Left ventricle myocardium inferior (tissue), 1 donor: ENCODE results near the gene HCAR3. TPM values are rescaled to one million over a fixed set of nuclear protein-coding genes. Genes with fewer than 3 reads are reported as not detected.

Experiments used
- DNase-seq: peaks from one replicate; pipeline ENCODE4 v3.0.0-alpha.2; 2020
- H3K27ac ChIP-seq: fragments of 200-600 bp; replicated peaks from 2 replicates; pipeline ENCODE4 v1.8.0; 2021
- H3K27me3 ChIP-seq: fragments of 200-600 bp; 2 replicates; pipeline ENCODE4 v1.8.0; 2021; ENCODE audit warnings: low read depth
- H3K36me3 ChIP-seq: fragments of 200-600 bp; 2 replicates; pipeline ENCODE4 v1.8.0; 2021
- H3K4me1 ChIP-seq: fragments of 200-600 bp; 2 replicates; pipeline ENCODE4 v1.8.0; 2021
- H3K4me3 ChIP-seq: fragments of 200-600 bp; 2 replicates; pipeline ENCODE4 v1.8.0; 2021; ENCODE audit warnings: mild to moderate bottlenecking, moderate library complexity
- H3K9me3 ChIP-seq: fragments of 200-600 bp; replicated peaks from 2 replicates; pipeline ENCODE4 v1.8.0; 2021
- intact Hi-C: fragments of 100-400 bp; cut with micrococcal nuclease; formaldehyde crosslinking; loops from one replicate; pipeline ENCODE4 v1.11.0; 2022
- total RNA-seq: library from RNA; stranded (reverse); fragmentation: NEBNext Ultra II Directional; extraction: Animal tissue kit (Norgen Biotek cat#: 25700); gene quantifications from one replicate; pipeline ENCODE4 v1.2.1, GENCODE V29; 2021
- TF ChIP-seq, protein P1 (sequence below): fragments of 200-600 bp; IDR thresholded peaks from 2 replicates; pipeline ENCODE4 v1.8.0; 2021; ENCODE audit warnings: antibody characterized with exemption, mild to moderate bottlenecking, borderline replicate concordance
- donor health status: DM: no; HTN: yes; CAD: no; lungs with severe emphysema.

HCAR3 gene
- total RNA-seq, 1 donor from 2014 or later = not detected

DNA sequence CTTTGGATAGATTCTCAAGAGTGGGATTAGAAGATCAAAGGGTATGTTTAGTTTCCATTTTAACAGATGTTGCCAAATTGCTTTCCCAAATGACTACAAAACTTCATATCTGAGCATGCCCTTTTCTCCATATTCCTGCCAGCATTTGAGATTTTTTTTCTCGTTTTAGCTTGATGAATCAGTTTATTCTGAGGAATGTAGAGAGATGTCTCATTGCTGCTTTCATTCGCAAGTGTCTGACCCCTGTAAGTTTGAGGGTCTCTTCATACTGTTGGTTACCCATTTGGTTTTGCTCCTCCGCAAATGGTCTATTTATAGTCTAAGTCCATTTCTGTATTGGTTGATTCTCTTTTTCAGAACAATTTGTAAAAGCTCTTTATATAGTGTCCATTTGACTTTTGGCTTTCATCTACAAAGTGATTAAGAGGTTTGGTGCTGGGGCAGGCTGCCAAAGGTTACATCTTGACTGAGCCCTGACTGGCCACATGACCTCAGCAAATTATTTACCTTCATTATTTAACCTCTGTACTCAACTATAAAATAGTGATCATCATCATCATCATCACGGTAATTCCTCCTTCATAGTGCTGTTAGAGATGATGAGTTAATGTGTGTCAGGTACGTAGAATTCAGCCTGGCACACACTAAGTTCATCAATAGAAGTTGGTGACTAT is 47.1 kb downstream of the HCAR3 start:
- H3K27ac ChIP-seq = no peak overlapping the region
- H3K4me1 ChIP-seq = no peaks in the 10 kb centered on the region
- intact Hi-C loops = no loop called here
- H3K9me3 ChIP-seq = peaks cover 4% of the 10 kb centered on the region
- no peak overlapping the region for H3K4me3 ChIP-seq
- no peaks in the 10 kb centered on the region for H3K36me3 ChIP-seq
- no peak for DNase-seq
- TF ChIP-seq, protein P1, sequence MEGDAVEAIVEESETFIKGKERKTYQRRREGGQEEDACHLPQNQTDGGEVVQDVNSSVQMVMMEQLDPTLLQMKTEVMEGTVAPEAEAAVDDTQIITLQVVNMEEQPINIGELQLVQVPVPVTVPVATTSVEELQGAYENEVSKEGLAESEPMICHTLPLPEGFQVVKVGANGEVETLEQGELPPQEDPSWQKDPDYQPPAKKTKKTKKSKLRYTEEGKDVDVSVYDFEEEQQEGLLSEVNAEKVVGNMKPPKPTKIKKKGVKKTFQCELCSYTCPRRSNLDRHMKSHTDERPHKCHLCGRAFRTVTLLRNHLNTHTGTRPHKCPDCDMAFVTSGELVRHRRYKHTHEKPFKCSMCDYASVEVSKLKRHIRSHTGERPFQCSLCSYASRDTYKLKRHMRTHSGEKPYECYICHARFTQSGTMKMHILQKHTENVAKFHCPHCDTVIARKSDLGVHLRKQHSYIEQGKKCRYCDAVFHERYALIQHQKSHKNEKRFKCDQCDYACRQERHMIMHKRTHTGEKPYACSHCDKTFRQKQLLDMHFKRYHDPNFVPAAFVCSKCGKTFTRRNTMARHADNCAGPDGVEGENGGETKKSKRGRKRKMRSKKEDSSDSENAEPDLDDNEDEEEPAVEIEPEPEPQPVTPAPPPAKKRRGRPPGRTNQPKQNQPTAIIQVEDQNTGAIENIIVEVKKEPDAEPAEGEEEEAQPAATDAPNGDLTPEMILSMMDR = no peak
- peaks cover 9% of the 10 kb centered on the region for H3K27me3 ChIP-seq

DNA sequence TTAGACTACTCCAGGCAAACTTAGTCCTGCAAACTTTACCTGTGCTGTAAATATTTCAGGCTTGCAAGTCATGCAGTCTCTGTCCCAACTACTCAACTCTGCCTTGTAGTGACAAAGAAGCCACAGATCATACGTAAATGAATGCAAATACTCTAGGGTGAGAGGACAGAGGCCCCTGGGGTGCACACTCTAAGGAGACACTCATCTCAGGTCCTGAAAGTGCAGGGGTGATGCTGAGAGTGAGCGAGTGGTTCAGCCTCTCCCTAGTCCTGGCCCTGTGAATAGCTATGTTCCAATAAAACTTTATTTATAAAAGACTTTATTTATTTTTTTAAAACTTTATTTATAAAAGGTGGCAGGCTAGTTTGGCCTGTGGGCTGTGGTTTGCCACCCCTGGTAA is 48.3 kb downstream of the HCAR3 start:
- intact Hi-C loops = no loop called here
- no peaks in the 10 kb centered on the region for H3K4me1 ChIP-seq
- no peak overlapping the region for H3K27ac ChIP-seq
- TF ChIP-seq, protein P1 = no peak
- peaks cover 4% of the 10 kb centered on the region for H3K27me3 ChIP-seq
- H3K36me3 ChIP-seq = no peaks in the 10 kb centered on the region
- no peak for DNase-seq
- no peak overlapping the region for H3K4me3 ChIP-seq
- peaks cover 4% of the 10 kb centered on the region for H3K9me3 ChIP-seq

DNA sequence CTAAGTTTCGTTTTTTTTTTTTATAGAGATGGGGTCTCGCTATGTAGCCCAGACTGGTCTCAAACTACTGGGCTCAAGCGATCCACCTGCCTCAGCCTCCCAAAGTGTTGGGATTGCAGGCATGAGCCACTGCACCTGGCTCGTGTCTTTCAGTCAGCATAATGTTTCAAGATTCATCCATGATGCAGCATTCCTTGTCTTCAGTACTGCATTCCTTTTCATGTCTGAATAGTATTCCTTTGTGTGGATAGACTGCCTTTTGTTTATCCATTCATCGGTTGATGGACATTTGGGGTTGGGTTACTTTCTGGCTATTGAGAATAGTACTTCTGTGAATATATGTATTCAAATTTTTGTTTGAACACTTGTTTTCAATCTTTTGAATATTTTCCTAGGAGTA is 50.9 kb downstream of the HCAR3 start:
- TF ChIP-seq, protein P1 = no peak
- Histone ChIP-seq H3K9me3 (peaks cover 4% of the 10 kb centered on the region), H3K27ac (no peak overlapping the region), H3K4me3 (no peak overlapping the region), H3K4me1 (no peaks in the 10 kb centered on the region), H3K36me3 (no peaks in the 10 kb centered on the region), H3K27me3 (no peaks in the 10 kb centered on the region)
- intact Hi-C loops = no loop called here
- DNase-seq = no peak

DNA sequence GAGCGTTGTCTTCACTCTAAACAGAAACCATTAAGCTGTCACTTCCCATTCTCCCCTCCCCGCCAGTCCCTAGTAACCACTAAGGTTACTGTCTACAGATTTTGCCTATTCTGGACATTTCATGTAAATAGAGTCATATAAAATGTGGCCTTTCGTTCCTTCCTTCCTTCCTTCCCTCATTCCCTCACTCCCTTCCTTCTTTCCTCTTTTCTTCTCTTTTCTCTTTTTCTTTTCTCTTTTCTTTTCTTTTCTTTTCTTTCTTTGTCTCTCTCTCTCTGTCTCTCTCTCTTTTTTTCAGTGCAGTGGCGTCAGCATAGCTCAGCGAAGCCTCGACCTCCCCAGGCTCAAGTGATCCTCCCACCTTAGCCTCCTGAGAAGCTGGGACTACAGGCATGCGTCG is 51.3 kb downstream of the HCAR3 start:
- Histone ChIP-seq H3K27ac (no peak overlapping the region), H3K9me3 (peaks cover 4% of the 10 kb centered on the region), H3K4me1 (no peaks in the 10 kb centered on the region), H3K27me3 (no peaks in the 10 kb centered on the region), H3K4me3 (no peak overlapping the region), H3K36me3 (no peaks in the 10 kb centered on the region)
- no peak for DNase-seq
- TF ChIP-seq, protein P1 = no peak
- intact Hi-C loops = no loop called here

Other genes with a start within 250 kb of the HCAR3 start
- 8.4 TPM for gene ZCCHC8, start 215.9 kb downstream of the HCAR3 start, total RNA-seq
- gene RSRC2, start 189.9 kb downstream of the HCAR3 start, total RNA-seq = 35.8 TPM
- gene KNTC1, start 189.6 kb downstream of the HCAR3 start, total RNA-seq = 1.4 TPM
- gene HCAR2, start 13.5 kb downstream of the HCAR3 start, total RNA-seq = 0.14 TPM
- gene HCAR1, start 14.0 kb upstream of the HCAR3 start, total RNA-seq = not detected
- gene DENR, start 36.0 kb upstream of the HCAR3 start, total RNA-seq = 23.5 TPM
- 0.60 TPM for gene CCDC62, start 57.8 kb upstream of the HCAR3 start, total RNA-seq
- gene HIP1R, start 118.6 kb upstream of the HCAR3 start, total RNA-seq = 11.2 TPM
- gene VPS37B, start 179.3 kb upstream of the HCAR3 start, total RNA-seq = 13.3 TPM
- 1.6 TPM for gene ABCB9, start 249.7 kb upstream of the HCAR3 start, total RNA-seq